ENCODE data around the gene NGFR. TPM values are rescaled to one million over a fixed set of nuclear protein-coding genes. Genes with fewer than 3 reads are reported as not detected.

NGFR gene
- total and polyA plus RNA-seq, 8 donors, result 1.1 to 6.6 (median 3.1) TPM; not detected in 1

DNA sequence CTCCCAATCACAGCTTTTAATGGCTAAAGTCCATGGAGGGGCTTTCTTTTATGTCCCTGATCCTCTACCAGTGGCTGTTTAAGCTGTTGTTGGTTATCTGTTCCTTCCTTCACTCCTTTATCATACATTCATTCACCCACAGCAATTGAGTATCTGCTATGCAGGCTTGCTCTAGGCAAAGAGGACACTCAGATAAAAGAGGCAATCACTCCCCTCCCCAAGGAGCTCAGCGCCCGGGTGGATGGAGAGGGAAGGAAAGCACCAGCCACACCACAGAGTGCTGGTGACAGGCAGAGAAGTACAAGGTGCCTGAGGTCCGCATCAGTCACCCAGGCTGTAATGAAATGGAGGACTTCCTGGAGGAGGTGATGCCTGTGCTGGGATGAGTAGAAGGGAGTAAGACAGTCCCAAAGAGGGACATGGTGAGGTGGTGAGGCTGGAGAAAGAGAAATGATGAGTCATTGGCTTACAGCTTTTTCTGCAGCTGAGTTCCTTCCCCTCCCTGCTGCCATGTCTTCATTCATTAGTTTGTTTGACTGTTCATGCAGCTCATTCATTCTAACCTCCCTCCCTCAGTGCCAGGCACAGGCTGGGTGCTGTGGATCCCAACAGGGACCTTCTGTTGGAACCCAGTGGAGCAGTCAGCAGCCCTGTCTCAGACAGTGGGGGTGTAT is 12.8 kb upstream of the NGFR start:
- 61 to 76% (median 68%) methylated on average over 3 of the region's 3 CpGs for WGBS, 5 donors
- DNase-seq, result no peak
- Histone ChIP-seq H3K4me3 (no peak overlapping the region), H3K27ac (no peak overlapping the region), H3K36me3 (no peaks in the 10 kb centered on the region), H3K9me3 (no peaks in the 10 kb centered on the region), H3K4me1 (peaks cover 0 to 4% (median 0%) of the 10 kb centered on the region in 4 donors), H3K27me3 (peaks cover 0 to 93% (median 45%) of the 10 kb centered on the region in 3 donors)
- TF ChIP-seq, protein P1, sequence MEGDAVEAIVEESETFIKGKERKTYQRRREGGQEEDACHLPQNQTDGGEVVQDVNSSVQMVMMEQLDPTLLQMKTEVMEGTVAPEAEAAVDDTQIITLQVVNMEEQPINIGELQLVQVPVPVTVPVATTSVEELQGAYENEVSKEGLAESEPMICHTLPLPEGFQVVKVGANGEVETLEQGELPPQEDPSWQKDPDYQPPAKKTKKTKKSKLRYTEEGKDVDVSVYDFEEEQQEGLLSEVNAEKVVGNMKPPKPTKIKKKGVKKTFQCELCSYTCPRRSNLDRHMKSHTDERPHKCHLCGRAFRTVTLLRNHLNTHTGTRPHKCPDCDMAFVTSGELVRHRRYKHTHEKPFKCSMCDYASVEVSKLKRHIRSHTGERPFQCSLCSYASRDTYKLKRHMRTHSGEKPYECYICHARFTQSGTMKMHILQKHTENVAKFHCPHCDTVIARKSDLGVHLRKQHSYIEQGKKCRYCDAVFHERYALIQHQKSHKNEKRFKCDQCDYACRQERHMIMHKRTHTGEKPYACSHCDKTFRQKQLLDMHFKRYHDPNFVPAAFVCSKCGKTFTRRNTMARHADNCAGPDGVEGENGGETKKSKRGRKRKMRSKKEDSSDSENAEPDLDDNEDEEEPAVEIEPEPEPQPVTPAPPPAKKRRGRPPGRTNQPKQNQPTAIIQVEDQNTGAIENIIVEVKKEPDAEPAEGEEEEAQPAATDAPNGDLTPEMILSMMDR (IDR thresholded peaks at IDR 0.05), result no peak
- TF ChIP-seq EP300 (IDR thresholded peaks at IDR 0.05) (no peak), POLR2A (IDR thresholded peaks at IDR 0.05) (no peak), POLR2AphosphoS5 (IDR thresholded peaks at IDR 0.05) (no peak)
- intact Hi-C loops (cut with DNase I; ENCODE audit: low total_unique reads), result no loop called here

DNA sequence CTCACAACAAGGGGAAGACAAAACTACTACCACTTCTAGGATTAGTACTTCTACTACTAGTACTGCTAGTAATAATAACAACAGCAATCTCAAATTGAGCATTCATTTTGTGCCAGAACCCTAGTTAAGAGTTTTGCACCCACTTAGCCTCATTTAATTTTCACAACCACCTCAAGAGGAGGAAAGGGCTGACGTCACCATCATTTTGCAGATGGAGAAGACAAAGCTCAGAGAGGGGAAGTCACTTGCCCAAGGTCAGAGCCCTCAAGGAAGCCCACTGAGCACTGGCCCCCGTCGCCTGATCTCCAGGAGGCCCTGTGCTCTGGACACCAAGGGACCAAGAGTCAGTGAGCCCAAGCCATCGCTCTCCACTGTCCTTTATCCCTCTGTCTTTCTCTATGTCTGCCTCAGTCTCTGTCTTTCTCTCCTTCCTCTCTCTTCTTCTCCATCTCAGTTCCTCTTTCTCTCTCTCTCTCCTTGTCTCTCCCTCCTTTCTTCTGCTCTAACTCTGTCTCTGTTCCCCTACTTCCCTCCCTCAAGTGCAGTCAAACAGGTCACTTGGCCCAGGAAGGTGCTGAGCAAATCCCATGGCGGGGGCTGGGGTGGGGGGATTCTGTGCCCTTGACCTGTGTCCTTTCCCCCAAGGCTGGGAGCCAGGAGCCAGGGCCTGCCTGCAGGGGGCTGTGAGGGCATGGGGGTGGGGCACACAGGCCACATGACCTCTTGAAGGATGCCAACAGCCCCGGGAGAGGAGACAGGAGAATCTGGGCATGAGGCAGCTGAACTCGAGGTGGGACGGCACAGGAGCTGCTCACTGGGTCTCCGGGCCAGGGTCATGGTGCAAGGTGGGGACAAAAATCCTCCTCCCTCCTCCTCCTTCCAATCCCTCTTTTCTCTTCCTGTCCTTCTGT is 11.2 kb upstream of the NGFR start:
- H3K4me1 ChIP-seq, result peaks cover 0 to 4% (median 0%) of the 10 kb centered on the region in 4 donors
- DNase-seq, result no peak
- intact Hi-C loops (cut with DNase I; ENCODE audit: low total_unique reads), result no loop called here
- H3K27me3 ChIP-seq, result peaks cover 0 to 91% (median 40%) of the 10 kb centered on the region in 3 donors
- WGBS, 5 donors, result 58 to 66% (median 65%) methylated on average over 9 of the region's 9 CpGs
- H3K4me3 ChIP-seq, result no peak overlapping the region
- no peak for TF ChIP-seq POLR2A (IDR thresholded peaks at IDR 0.05)
- H3K27ac ChIP-seq, result no peak overlapping the region
- no peaks in the 10 kb centered on the region for H3K36me3 ChIP-seq
- no peaks in the 10 kb centered on the region for H3K9me3 ChIP-seq

DNA sequence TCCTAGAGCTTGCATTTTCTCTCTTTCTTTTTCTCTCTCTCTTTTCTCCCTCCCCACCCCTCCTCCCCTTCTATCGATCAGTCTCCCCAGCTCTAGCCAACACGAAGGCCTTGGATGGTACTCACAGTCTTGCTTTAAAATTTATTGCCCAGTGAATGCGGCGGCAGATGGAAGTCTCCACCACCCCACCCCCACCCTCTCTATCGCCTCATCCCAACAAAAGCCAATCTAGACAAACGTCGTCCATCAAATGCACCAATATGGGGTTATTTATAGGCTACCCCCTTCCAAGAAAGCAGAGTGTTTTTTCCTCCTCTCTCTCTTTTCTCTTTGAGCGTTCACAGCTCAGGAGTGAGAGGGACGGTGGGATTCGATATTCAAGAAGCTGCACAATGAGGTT is 10.5 kb upstream of the NGFR start:
- Histone ChIP-seq H3K4me3 (no peak overlapping the region), H3K9me3 (no peaks in the 10 kb centered on the region), H3K36me3 (no peaks in the 10 kb centered on the region), H3K27me3 (peaks cover 0 to 84% (median 32%) of the 10 kb centered on the region in 3 donors), H3K27ac (no peak overlapping the region), H3K4me1 (peaks cover 0 to 4% (median 0%) of the 10 kb centered on the region in 4 donors)
- intact Hi-C loops (cut with DNase I; ENCODE audit: low total_unique reads), result no loop called here
- TF ChIP-seq POLR2A (IDR thresholded peaks at IDR 0.05) (no peak), POLR2AphosphoS5 (IDR thresholded peaks at IDR 0.05) (no peak), EP300 (IDR thresholded peaks at IDR 0.05) (no peak)
- TF ChIP-seq, protein P1 (IDR thresholded peaks at IDR 0.05), result no peak
- no peak for DNase-seq
- WGBS, 5 donors, result 54 to 66% (median 58%) methylated on average over 10 of the region's 10 CpGs

DNA sequence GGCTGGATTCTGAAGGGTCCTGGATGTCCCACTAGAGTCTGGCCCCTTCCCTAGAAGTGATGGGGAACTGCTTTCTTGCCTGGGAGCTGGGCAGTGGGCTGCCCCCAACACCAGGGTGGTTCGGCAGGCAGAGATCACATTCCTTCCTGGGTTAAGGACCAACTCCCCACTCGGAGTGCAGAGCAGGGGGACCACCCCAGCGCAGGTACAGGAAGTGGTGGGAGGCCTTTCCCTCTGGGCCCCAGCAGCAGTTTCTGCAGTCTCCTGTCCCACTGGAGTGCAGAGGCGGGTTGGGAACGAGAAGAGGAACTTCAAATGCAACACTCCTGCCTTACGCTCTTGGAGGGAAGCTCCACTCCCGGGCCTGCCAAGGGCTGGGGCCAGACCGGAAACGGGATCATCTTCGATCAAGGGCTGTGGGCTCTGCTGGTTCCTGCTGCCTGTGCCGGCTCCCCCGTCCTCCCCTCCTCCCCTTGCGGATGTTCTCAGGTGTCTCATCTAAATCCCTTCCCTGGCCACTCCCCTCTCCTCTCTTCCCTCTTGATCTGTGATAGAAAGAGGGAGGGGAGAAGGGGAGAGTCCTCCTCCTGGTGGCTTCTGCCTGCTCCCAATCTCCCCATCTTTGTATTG is 9.0 kb upstream of the NGFR start:
- peaks cover 0 to 84% (median 30%) of the 10 kb centered on the region in 3 donors for H3K27me3 ChIP-seq
- H3K4me3 ChIP-seq, result no peak overlapping the region
- peaks cover 0 to 4% (median 0%) of the 10 kb centered on the region in 4 donors for H3K4me1 ChIP-seq
- 18 to 25% (median 19%) methylated on average over 12 to 13 of the region's 13 CpGs for WGBS, 5 donors
- TF ChIP-seq POLR2AphosphoS5 (IDR thresholded peaks at IDR 0.05) (no peak), POLR2A (IDR thresholded peaks at IDR 0.05) (no peak), EP300 (IDR thresholded peaks at IDR 0.05) (no peak)
- TF ChIP-seq, protein P1 (IDR thresholded peaks at IDR 0.05), result no peak
- H3K27ac ChIP-seq, result no peak overlapping the region
- peak in 1 of 2 donors; percentile 69 for DNase-seq
- H3K36me3 ChIP-seq, result no peaks in the 10 kb centered on the region
- intact Hi-C loops (cut with DNase I; ENCODE audit: low total_unique reads), result no loop called here
- H3K9me3 ChIP-seq, result no peaks in the 10 kb centered on the region
